BJ (cell line): ENCODE results near the gene CNGA1. TPM values are rescaled to one million over a fixed set of nuclear protein-coding genes. Genes with fewer than 3 reads are reported as not detected.

Experiments used
- CTCF ChIA-PET: fragments of 350-600 bp; formaldehyde crosslinking; extraction: SDS; loops from one replicate; lab custom pipeline; 2021; ENCODE audit warnings: antibody characterized with exemption, inconsistent platforms; lab: Yijun Ruan, JAX
- POLR2A ChIA-PET: fragments of 300-600 bp; sonication (Branson Sonifier 250); formaldehyde crosslinking; extraction: SDS; loops from one replicate; lab custom pipeline; 2021; ENCODE audit warnings: antibody characterized with exemption; lab: Charles Lee
- DNase-seq: peaks from one replicate; pipeline ENCODE4 v3.0.0-alpha.2; 2011; ENCODE audit warnings: low read depth
- H3K27me3 ChIP-seq: 2 replicates; pipeline ENCODE4 v1.6.0; 2011; ENCODE audit warnings: low read length; ENCODE audit not compliant: control insufficient read depth, insufficient read depth
- H3K36me3 ChIP-seq: 2 replicates; pipeline ENCODE4 v1.5.1; 2011; ENCODE audit warnings: low read length; ENCODE audit not compliant: control insufficient read depth, insufficient read depth
- H3K4me3 ChIP-seq: 2 replicates; pipeline ENCODE4 v1.5.1; 2011; ENCODE audit warnings: low read depth, mild to moderate bottlenecking, control low read depth, low read length
- CTCF ChIP-seq: IDR thresholded peaks from 2 replicates; pipeline ENCODE4 v1.5.1; 2011; ENCODE audit warnings: low read depth, mild to moderate bottlenecking, control low read depth, inconsistent platforms, low read length, moderate library complexity; ENCODE audit not compliant: insufficient read depth
- polyA plus RNA-seq: library from polyadenylated mRNA; depleted of rRNA; stranded (reverse); fragments of >200 nt; gene quantifications from 2 replicates; pipeline ENCODE4 v1.2.3, GENCODE V29; 2011

The CNGA1 gene
- polyA plus RNA-seq, 1 experiment, result not detected

- ChIA-PET CTCF (no interaction called here), POLR2A (no interaction called here)
- Histone ChIP-seq H3K36me3 (no peaks in the 10 kb centered on the region), H3K4me3 (no peak overlapping the region), H3K27me3 (0 out of 2 replicates have a peak, but pooled peaks cover 2% of the 10 kb centered on the region)
- TF ChIP-seq CTCF, result no peak
- DNase-seq, result no peak
Measured at GRCh38 chr4:48038666-48039065, 22.2 kb upstream of the CNGA1 start.

GRCh38 chr4:48037117-48037462, 20.6 kb upstream of the CNGA1 start:
- no peaks in the 10 kb centered on the region for H3K27me3 ChIP-seq
- DNase-seq, result no peak
- H3K36me3 ChIP-seq, result no peaks in the 10 kb centered on the region
- TF ChIP-seq CTCF, result no peak
- ChIA-PET CTCF (interaction anchor here (1.0 kb wide), 1 partner anchor 9 kb away, joined by 3 read pairs; no protein-coding TSS in a partner anchor), POLR2A (no interaction called here)
- H3K4me3 ChIP-seq, result no peak overlapping the region

- no peak for DNase-seq
- Histone ChIP-seq H3K4me3 (no peak overlapping the region), H3K27me3 (no peaks in the 10 kb centered on the region), H3K36me3 (no peaks in the 10 kb centered on the region)
- POLR2A ChIA-PET, result no interaction called here
- CTCF ChIA-PET, result no interaction called here
- no peak for TF ChIP-seq CTCF
Measured at GRCh38 chr4:48035952-48036351, 19.5 kb upstream of the CNGA1 start.

GRCh38 chr4:48033825-48034413, 17.4 kb upstream of the CNGA1 start:
- Histone ChIP-seq H3K36me3 (no peaks in the 10 kb centered on the region), H3K4me3 (no peak overlapping the region), H3K27me3 (no peaks in the 10 kb centered on the region)
- peak; percentile 60; the same call in 1 of the 2 replicates for TF ChIP-seq CTCF
- CTCF ChIA-PET, result interaction anchor here (0.6 to 4.4 kb wide), 21 partner anchors 8 to 222 kb away, joined by 3 to 39 read pairs (median 4); no protein-coding TSS in a partner anchor
- no peak for DNase-seq
- POLR2A ChIA-PET, result no interaction called here

GRCh38 chr4:48033412-48033811, 16.9 kb upstream of the CNGA1 start:
- ChIA-PET CTCF (interaction anchor here (0.7 to 4.4 kb wide), 16 partner anchors 8 to 221 kb away, joined by 3 to 39 read pairs (median 4); no protein-coding TSS in a partner anchor), POLR2A (no interaction called here)
- no peak for TF ChIP-seq CTCF
- H3K27me3 ChIP-seq, result no peaks in the 10 kb centered on the region
- DNase-seq, result no peak
- H3K4me3 ChIP-seq, result no peak overlapping the region
- H3K36me3 ChIP-seq, result no peaks in the 10 kb centered on the region
